ENCODE measurements around the gene EVA1A. TPM values are rescaled to one million over a fixed set of nuclear protein-coding genes. Genes with fewer than 3 reads are reported as not detected.

EVA1A gene
- polyA plus RNA-seq, 1 donor (not counting 4 experiments of a cell fraction or from before 2014, with no cell fraction given), result 11.5 TPM

DNA sequence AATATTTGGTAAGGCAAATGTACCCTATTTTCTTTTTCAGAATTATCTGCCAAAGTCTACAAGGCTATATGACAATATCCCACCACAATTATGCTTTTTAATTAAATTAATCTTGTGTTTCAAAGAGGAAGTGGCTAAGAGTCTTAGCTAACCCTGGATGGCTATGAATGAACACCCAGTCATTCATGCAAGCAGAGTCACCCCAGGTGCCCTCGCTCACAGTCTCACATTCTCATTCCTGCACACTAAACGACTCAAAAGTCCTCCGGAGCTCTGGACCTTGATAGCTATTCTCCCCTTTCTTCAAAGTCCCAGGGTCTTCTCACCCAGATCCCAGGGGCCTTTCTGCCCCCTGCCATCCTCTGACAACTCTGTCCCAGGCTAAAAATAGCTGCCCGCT, 43.7 kb upstream of the EVA1A start:
- Histone ChIP-seq H4K20me1 (ENCODE audit: control insufficient read depth, extremely low read depth, insufficient read depth, low read length) (no peaks in the 10 kb centered on the region), H3K27ac (ENCODE audit: control insufficient read depth, insufficient read depth, low read length) (no peak overlapping the region), H3K4me1 (ENCODE audit: control insufficient read depth, extremely low read depth, insufficient read depth, low read length) (peaks cover 83% of the 10 kb centered on the region), H3K9me3 (ENCODE audit: control insufficient read depth, low read depth, low read length) (no peaks in the 10 kb centered on the region), H3K27me3 (ENCODE audit: control insufficient read depth, extremely low read depth, insufficient read depth, low read length) (no peaks in the 10 kb centered on the region), H3K4me2 (ENCODE audit: control insufficient read depth, extremely low read depth, insufficient read depth, low read depth, low read length) (peak overlapping the region; percentile 11), H3K79me2 (ENCODE audit: control insufficient read depth, insufficient read depth, low read length) (no peaks in the 10 kb centered on the region), H3K36me3 (ENCODE audit: control insufficient read depth in 2 of 2, extremely low read depth in 1 of 2, insufficient read depth in 2 of 2, low read length in 2 of 2) (no peaks in the 10 kb centered on the region), H3K9ac (ENCODE audit: control insufficient read depth, extremely low read depth, insufficient read depth, low read length) (no peak overlapping the region), H2AFZ (ENCODE audit: control insufficient read depth, low read length) (no peak overlapping the region), H3K4me3 (ENCODE audit: control insufficient read depth in 2 of 3, extremely low read depth in 1 of 3, insufficient read depth in 2 of 3, low read depth in 1 of 3, low read length in 3 of 3) (no peak overlapping the region), H3K9me1 (ENCODE audit: control insufficient read depth, extremely low read depth, insufficient read depth, low read length) (no peaks in the 10 kb centered on the region)
- TF ChIP-seq EZH2 (IDR thresholded peaks at IDR 0.05; ENCODE audit: low read length), result no peak
- TF ChIP-seq, protein P1, sequence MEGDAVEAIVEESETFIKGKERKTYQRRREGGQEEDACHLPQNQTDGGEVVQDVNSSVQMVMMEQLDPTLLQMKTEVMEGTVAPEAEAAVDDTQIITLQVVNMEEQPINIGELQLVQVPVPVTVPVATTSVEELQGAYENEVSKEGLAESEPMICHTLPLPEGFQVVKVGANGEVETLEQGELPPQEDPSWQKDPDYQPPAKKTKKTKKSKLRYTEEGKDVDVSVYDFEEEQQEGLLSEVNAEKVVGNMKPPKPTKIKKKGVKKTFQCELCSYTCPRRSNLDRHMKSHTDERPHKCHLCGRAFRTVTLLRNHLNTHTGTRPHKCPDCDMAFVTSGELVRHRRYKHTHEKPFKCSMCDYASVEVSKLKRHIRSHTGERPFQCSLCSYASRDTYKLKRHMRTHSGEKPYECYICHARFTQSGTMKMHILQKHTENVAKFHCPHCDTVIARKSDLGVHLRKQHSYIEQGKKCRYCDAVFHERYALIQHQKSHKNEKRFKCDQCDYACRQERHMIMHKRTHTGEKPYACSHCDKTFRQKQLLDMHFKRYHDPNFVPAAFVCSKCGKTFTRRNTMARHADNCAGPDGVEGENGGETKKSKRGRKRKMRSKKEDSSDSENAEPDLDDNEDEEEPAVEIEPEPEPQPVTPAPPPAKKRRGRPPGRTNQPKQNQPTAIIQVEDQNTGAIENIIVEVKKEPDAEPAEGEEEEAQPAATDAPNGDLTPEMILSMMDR (optimal IDR thresholded peaks at IDR 0.05 in 1 of 3, IDR thresholded peaks at IDR 0.05 in 1 of 3, conservative IDR thresholded peaks at IDR 0.05 in 1 of 3; ENCODE audit: extremely low read depth in 1 of 3, insufficient read depth in 2 of 3, low read length in 3 of 3), result no peak
- FAIRE-seq (peak; percentile 20), DNase-seq (ENCODE audit: low read depth, low spot score) (no peak)
- dilution Hi-C loops (cut with MboI; ENCODE audit: extremely low pct_ligation_motif_present, low sequenced_read_pairs), result no loop called here

DNA sequence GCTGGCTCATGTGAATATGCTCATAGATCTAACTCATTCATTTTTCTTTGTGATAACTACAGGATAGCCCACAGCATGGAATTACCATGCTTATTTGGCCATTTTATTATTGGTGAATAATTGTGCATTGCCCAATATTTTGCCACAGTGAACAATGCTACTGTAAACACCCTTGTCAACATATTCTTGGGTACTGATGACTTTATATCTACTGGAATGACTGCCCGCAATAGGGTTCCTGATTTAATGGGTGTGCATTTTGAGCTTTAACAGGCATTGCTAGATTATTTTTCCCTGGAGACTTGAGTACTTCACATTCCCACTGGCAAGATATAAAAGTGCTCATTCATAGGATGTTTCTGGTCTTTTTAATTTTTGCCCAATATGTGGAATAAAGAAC, 42.7 kb upstream of the EVA1A start:
- DNase-seq (ENCODE audit: low read depth, low spot score) (no peak), FAIRE-seq (no peak)
- Histone ChIP-seq H3K9me3 (ENCODE audit: control insufficient read depth, low read depth, low read length) (no peaks in the 10 kb centered on the region), H3K36me3 (ENCODE audit: control insufficient read depth in 2 of 2, extremely low read depth in 1 of 2, insufficient read depth in 2 of 2, low read length in 2 of 2) (no peaks in the 10 kb centered on the region), H3K9me1 (ENCODE audit: control insufficient read depth, extremely low read depth, insufficient read depth, low read length) (no peaks in the 10 kb centered on the region), H3K4me1 (ENCODE audit: control insufficient read depth, extremely low read depth, insufficient read depth, low read length) (peaks cover 77% of the 10 kb centered on the region), H3K4me3 (ENCODE audit: control insufficient read depth in 2 of 3, extremely low read depth in 1 of 3, insufficient read depth in 2 of 3, low read depth in 1 of 3, low read length in 3 of 3) (no peak overlapping the region), H3K79me2 (ENCODE audit: control insufficient read depth, insufficient read depth, low read length) (no peaks in the 10 kb centered on the region), H3K27ac (ENCODE audit: control insufficient read depth, insufficient read depth, low read length) (peak overlapping the region; percentile 47), H3K4me2 (ENCODE audit: control insufficient read depth, extremely low read depth, insufficient read depth, low read depth, low read length) (peak overlapping the region; percentile 35), H3K9ac (ENCODE audit: control insufficient read depth, extremely low read depth, insufficient read depth, low read length) (no peak overlapping the region), H3K27me3 (ENCODE audit: control insufficient read depth, extremely low read depth, insufficient read depth, low read length) (no peaks in the 10 kb centered on the region), H2AFZ (ENCODE audit: control insufficient read depth, low read length) (no peak overlapping the region), H4K20me1 (ENCODE audit: control insufficient read depth, extremely low read depth, insufficient read depth, low read length) (no peaks in the 10 kb centered on the region)
- TF ChIP-seq, protein P1 (optimal IDR thresholded peaks at IDR 0.05 in 1 of 3, IDR thresholded peaks at IDR 0.05 in 1 of 3, conservative IDR thresholded peaks at IDR 0.05 in 1 of 3; ENCODE audit: extremely low read depth in 1 of 3, insufficient read depth in 2 of 3, low read length in 3 of 3), result no peak
- dilution Hi-C loops (cut with MboI; ENCODE audit: extremely low pct_ligation_motif_present, low sequenced_read_pairs), result no loop called here
